Amniotic epithelial cell (primary cell): Measurements from ENCODE around the gene UTP25.
"Not testable (repeated sequence)": the region's sequence is repeated elsewhere in the genome, so short reads cannot be mapped to it uniquely, and the experiment has no call there.

Experiments used
- DNase-seq: peaks from one replicate; pipeline ENCODE4 v3.0.0-alpha.2; 2010; ENCODE audit warnings: low read depth

Gene UTP25

GRCh38 chr1:209827384-209828262 lies at the start of gene UTP25:
Gene UTP25 (plus strand): TSS chr1:209827972. CDS start chr1:209828064, 92 bp downstream.
- DNase-seq: peak; percentile 97

- DNase-seq: no peak
These were observed 49.7 kb upstream of the UTP25 start for GRCh38 chr1:209778102-209778501.

GRCh38 chr1:209780268-209780667 lies 47.5 kb upstream of the UTP25 start:
- no peak for DNase-seq

GRCh38 chr1:209783386-209783785 lies 44.4 kb upstream of the UTP25 start:
- DNase-seq: no peak

GRCh38 chr1:209784265-209785169 lies 43.3 kb upstream of the UTP25 start, which contains the start of gene C1orf74:
Gene C1orf74 (minus strand): TSS chr1:209784559. CDS start chr1:209783634, 925 bp downstream.
- peak; percentile 94 for DNase-seq

- no peak for DNase-seq
These were observed 42.2 kb upstream of the UTP25 start for GRCh38 chr1:209785592-209785991.

- no peak for DNase-seq
These were observed 41.6 kb upstream of the UTP25 start for GRCh38 chr1:209786146-209786545.

GRCh38 chr1:209787551-209787950 lies 40.2 kb upstream of the UTP25 start:
- no peak for DNase-seq

GRCh38 chr1:209789245-209789644 lies 38.5 kb upstream of the UTP25 start:
- DNase-seq: no peak

- no peak for DNase-seq
These were observed 37.2 kb upstream of the UTP25 start for GRCh38 chr1:209790286-209791193.

GRCh38 chr1:209791920-209792319 lies 35.9 kb upstream of the UTP25 start:
- no peak for DNase-seq

- not testable (repeated sequence) for DNase-seq
These were observed 34.1 kb upstream of the UTP25 start for GRCh38 chr1:209793711-209794110.

GRCh38 chr1:209797978-209798639 lies 29.7 kb upstream of the UTP25 start:
- DNase-seq: no peak

- no peak for DNase-seq
These were observed 26.6 kb upstream of the UTP25 start for GRCh38 chr1:209800984-209801834.

- no peak for DNase-seq
These were observed 25.5 kb upstream of the UTP25 start for GRCh38 chr1:209802117-209802779.

- no peak for DNase-seq
These were observed 25.0 kb upstream of the UTP25 start for GRCh38 chr1:209802780-209803152.

- DNase-seq: no peak
These were observed 24.2 kb upstream of the UTP25 start for GRCh38 chr1:209803568-209803967.

GRCh38 chr1:209805341-209805781 lies 22.4 kb upstream of the UTP25 start:
- DNase-seq: no peak
